Measurements from ENCODE around the gene CNIH3. TPM values are rescaled to one million over a fixed set of nuclear protein-coding genes. Genes with fewer than 3 reads are reported as not detected.

Gene CNIH3
- total and polyA plus RNA-seq, 10 of the 15 experiments (the other 5 are each of a cell fraction or from before 2014, with no cell fraction given), result 0.77 to 5.8 (median 1.8) TPM

GRCh38 chr1:224666078-224666477 is 50.0 kb downstream of the CNIH3 start:
- no peak overlapping the region for H3K4me2 ChIP-seq (ENCODE audit: control insufficient read depth, insufficient read depth)
- FAIRE-seq (no peak), DNase-seq (ENCODE audit: low read depth, low spot score) (no peak), ATAC-seq (no peak)
- no peaks in the 10 kb centered on the region for H3K79me2 ChIP-seq (ENCODE audit: control insufficient read depth, insufficient read depth, low read length)
- no TSS peak for BruUV-seq (replicated peaks)
- no peaks in the 10 kb centered on the region for H3K4me1 ChIP-seq (ENCODE audit: control insufficient read depth, insufficient read depth, low read length)
- H2AFZ ChIP-seq (ENCODE audit: control insufficient read depth, low read depth, low read length), result no peak overlapping the region
- H3K36me3 ChIP-seq (ENCODE audit: control insufficient read depth in 2 of 2, insufficient read depth in 2 of 2, low read length in 1 of 2), result no peaks in the 10 kb centered on the region
- SMC1A ChIA-PET (ENCODE audit: uncharacterized antibody, unreplicated experiment), result interaction anchor here (0.9 kb wide), 1 partner anchor 186 kb away, joined by 3 read pairs; no protein-coding TSS in a partner anchor
- H4K20me1 ChIP-seq (ENCODE audit: control insufficient read depth, insufficient read depth), result no peaks in the 10 kb centered on the region
- no peak overlapping the region for H3K27ac ChIP-seq (ENCODE audit: control insufficient read depth, insufficient read depth)
- H3K4me3 ChIP-seq, result no peak overlapping the region
- CTCF ChIA-PET, result no interaction called here
- POLR2A ChIA-PET, result no interaction called here
- intact Hi-C loops (cut with micrococcal nuclease; ENCODE audit: unreplicated experiment) (no loop called here), in situ Hi-C loops (cut with MboI) (no loop called here)
- no peaks in the 10 kb centered on the region; the same call in 2 of the 3 replicates for H3K9me3 ChIP-seq (replicated peaks; ENCODE audit: control insufficient read depth, insufficient read depth, low read length)
- no peak overlapping the region for H3K9ac ChIP-seq (ENCODE audit: control insufficient read depth, insufficient read depth, low read length)
- RAD21 ChIA-PET (ENCODE audit: unreplicated experiment), result no interaction called here
- no peaks in the 10 kb centered on the region for H3K27me3 ChIP-seq (replicated peaks in 1 of 2; ENCODE audit: control insufficient read depth in 2 of 2, insufficient read depth in 2 of 2, low read length in 1 of 2)
- TF ChIP-seq MTA2 (IDR thresholded peaks at IDR 0.05; ENCODE audit: low read depth), result no peak
- TF ChIP-seq, protein P1, sequence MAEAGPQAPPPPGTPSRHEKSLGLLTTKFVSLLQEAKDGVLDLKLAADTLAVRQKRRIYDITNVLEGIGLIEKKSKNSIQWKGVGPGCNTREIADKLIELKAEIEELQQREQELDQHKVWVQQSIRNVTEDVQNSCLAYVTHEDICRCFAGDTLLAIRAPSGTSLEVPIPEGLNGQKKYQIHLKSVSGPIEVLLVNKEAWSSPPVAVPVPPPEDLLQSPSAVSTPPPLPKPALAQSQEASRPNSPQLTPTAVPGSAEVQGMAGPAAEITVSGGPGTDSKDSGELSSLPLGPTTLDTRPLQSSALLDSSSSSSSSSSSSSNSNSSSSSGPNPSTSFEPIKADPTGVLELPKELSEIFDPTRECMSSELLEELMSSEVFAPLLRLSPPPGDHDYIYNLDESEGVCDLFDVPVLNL (IDR thresholded peaks at IDR 0.05; ENCODE audit: low read depth, low read length), result no peak
- TF ChIP-seq NR2F1 (conservative IDR thresholded peaks at IDR 0.05), result no peak
- no peak for TF ChIP-seq REST (IDR thresholded peaks at IDR 0.05; ENCODE audit: low read depth, low read length)
- TF ChIP-seq SIX5 (IDR thresholded peaks at IDR 0.05; ENCODE audit: low read depth, low read length, severe bottlenecking), result no peak
- no peak for TF ChIP-seq FOS (IDR thresholded peaks at IDR 0.05; ENCODE audit: borderline replicate concordance, extremely low read depth, insufficient read length)
- TF ChIP-seq JUNB (IDR thresholded peaks at IDR 0.05), result no peak
- no peak for TF ChIP-seq GABPA (IDR thresholded peaks at IDR 0.05; ENCODE audit: low read depth)
- no peak for TF ChIP-seq CHD4 (IDR thresholded peaks at IDR 0.05)
- TF ChIP-seq LARP7 (IDR thresholded peaks at IDR 0.05), result no peak
- TF ChIP-seq SUZ12 (IDR thresholded peaks at IDR 0.05; ENCODE audit: unreplicated experiment), result no peak
- no peak for TF ChIP-seq SREBF2 (IDR thresholded peaks at IDR 0.05; ENCODE audit: low read length)
- no peak for TF ChIP-seq ESRRA (IDR thresholded peaks at IDR 0.05; ENCODE audit: low read length)
- TF ChIP-seq, protein P2, sequence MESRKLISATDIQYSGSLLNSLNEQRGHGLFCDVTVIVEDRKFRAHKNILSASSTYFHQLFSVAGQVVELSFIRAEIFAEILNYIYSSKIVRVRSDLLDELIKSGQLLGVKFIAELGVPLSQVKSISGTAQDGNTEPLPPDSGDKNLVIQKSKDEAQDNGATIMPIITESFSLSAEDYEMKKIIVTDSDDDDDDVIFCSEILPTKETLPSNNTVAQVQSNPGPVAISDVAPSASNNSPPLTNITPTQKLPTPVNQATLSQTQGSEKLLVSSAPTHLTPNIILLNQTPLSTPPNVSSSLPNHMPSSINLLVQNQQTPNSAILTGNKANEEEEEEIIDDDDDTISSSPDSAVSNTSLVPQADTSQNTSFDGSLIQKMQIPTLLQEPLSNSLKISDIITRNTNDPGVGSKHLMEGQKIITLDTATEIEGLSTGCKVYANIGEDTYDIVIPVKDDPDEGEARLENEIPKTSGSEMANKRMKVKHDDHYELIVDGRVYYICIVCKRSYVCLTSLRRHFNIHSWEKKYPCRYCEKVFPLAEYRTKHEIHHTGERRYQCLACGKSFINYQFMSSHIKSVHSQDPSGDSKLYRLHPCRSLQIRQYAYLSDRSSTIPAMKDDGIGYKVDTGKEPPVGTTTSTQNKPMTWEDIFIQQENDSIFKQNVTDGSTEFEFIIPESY (IDR thresholded peaks at IDR 0.05), result no peak
- no peak for TF ChIP-seq HSF1 (IDR thresholded peaks at IDR 0.05; ENCODE audit: low read depth, low read length)

Measured in GM12878 (cell line).